NCI-H460 (cell line): ENCODE measurements around the gene DSE. TPM values are rescaled to one million over a fixed set of nuclear protein-coding genes. Genes with fewer than 3 reads are reported as not detected.
"Not testable (repeated sequence)": the region's sequence is repeated elsewhere in the genome, so short reads cannot be mapped to it uniquely, and the experiment has no call there.

Source experiments
- DNase-seq: peaks from one replicate; pipeline ENCODE4 v3.0.0-alpha.2; 2016; ENCODE audit warnings: low read depth; ENCODE audit errors: extremely low read depth
- polyA plus RNA-seq: library from polyadenylated mRNA; depleted of rRNA; stranded (reverse); fragments of >200 nt; gene quantifications from 2 replicates; pipeline ENCODE4 v1.2.3, GENCODE V29; 2014; cell fraction: nucleus; rRNA removed
- total RNA-seq: library from RNA; depleted of rRNA; stranded (reverse); fragments of >200 nt; shearing (Covaris generic); gene quantifications from 2 replicates; pipeline ENCODE4 v1.2.3, GENCODE V29; 2014; rRNA removed

DSE gene
- total RNA-seq, result 8.2 TPM in 2 replicates
- polyA plus RNA-seq, result 3.5 and 5.9 TPM in 2 replicates

- no peak for DNase-seq
Measured at GRCh38 chr6:116370760-116371119, at the start of gene DSE. Gene DSE (plus strand): TSS chr6:116370947. CDS start chr6:116399251, 28,304 bp downstream.

- not testable (repeated sequence) for DNase-seq
Measured at GRCh38 chr6:116321933-116322332, 48.8 kb upstream of the DSE start.

GRCh38 chr6:116323863-116324262, 46.9 kb upstream of the DSE start:
- no peak for DNase-seq

- DNase-seq, result not testable (repeated sequence)
Measured at GRCh38 chr6:116325634-116326132, 45.1 kb upstream of the DSE start.

GRCh38 chr6:116326181-116326671, 44.5 kb upstream of the DSE start:
- no peak for DNase-seq

GRCh38 chr6:116326996-116327395, 43.8 kb upstream of the DSE start:
- no peak for DNase-seq

- DNase-seq, result no peak
Measured at GRCh38 chr6:116327803-116328527, 42.8 kb upstream of the DSE start.

GRCh38 chr6:116328528-116328903, 42.2 kb upstream of the DSE start:
- no peak for DNase-seq

- no peak for DNase-seq
Measured at GRCh38 chr6:116329156-116329555, 41.6 kb upstream of the DSE start.

- DNase-seq, result no peak
Measured at GRCh38 chr6:116330511-116330910, 40.2 kb upstream of the DSE start.

- no peak for DNase-seq
Measured at GRCh38 chr6:116332096-116332495, 38.7 kb upstream of the DSE start.

- DNase-seq, result not testable (repeated sequence)
Measured at GRCh38 chr6:116334638-116335409, 35.9 kb upstream of the DSE start.

GRCh38 chr6:116335612-116336215, 35.0 kb upstream of the DSE start:
- DNase-seq, result no peak

- DNase-seq, result no peak
Measured at GRCh38 chr6:116338943-116339342, 31.8 kb upstream of the DSE start.

- DNase-seq, result not testable (repeated sequence)
Measured at GRCh38 chr6:116340625-116341024, 30.1 kb upstream of the DSE start.

GRCh38 chr6:116349216-116349615, 21.5 kb upstream of the DSE start:
- no peak for DNase-seq

- DNase-seq, result no peak
Measured at GRCh38 chr6:116351101-116351500, 19.6 kb upstream of the DSE start.

GRCh38 chr6:116352515-116353471, 18.0 kb upstream of the DSE start:
- no peak for DNase-seq

- no peak for DNase-seq
Measured at GRCh38 chr6:116354236-116354635, 16.5 kb upstream of the DSE start.

- DNase-seq, result no peak
Measured at GRCh38 chr6:116355796-116356195, 15.0 kb upstream of the DSE start.
